Naive thymus-derived CD4-positive, alpha-beta T cell (primary cell): Measurements from ENCODE around the gene ZNF618. TPM values are rescaled to one million over a fixed set of nuclear protein-coding genes. Genes with fewer than 3 reads are reported as not detected.
"Not testable (repeated sequence)": the region's sequence is repeated elsewhere in the genome, so short reads cannot be mapped to it uniquely, and the experiment has no call there.

ENCODE experiments used
- ATAC-seq: fragments of 150-1000 bp; cut with Tn5 transposase; 2 replicates; pipeline ENCODE4 v1.10.0; 2021; ENCODE audit warnings: mild to moderate bottlenecking, moderate library complexity
- CTCF ChIA-PET: fragments of 350-600 bp; sonication (Branson Sonifier 250); formaldehyde crosslinking; loops from one replicate; lab custom pipeline; 2021; ENCODE audit warnings: antibody characterized with exemption; lab: Charles Lee
- POLR2A ChIA-PET: fragments of 350-600 bp; sonication (Branson Sonifier 250); formaldehyde crosslinking; loops from one replicate; lab custom pipeline; 2021; ENCODE audit warnings: antibody characterized with exemption, inconsistent platforms; lab: Charles Lee
- DNase-seq, 9 donors: peaks; one replicate each; pipeline versions ENCODE4 v3.0.0 to v3.0.0-alpha.2; 2020 to 2022; ENCODE audit warnings: mixed read lengths in 1 of 9
- H3K27ac ChIP-seq: one replicate; pipeline ENCODE4 v1.7.0; 2013; ENCODE audit warnings: mild to moderate bottlenecking, low read depth, low read length, moderate library complexity
- H3K27me3 ChIP-seq, 2 donors: one replicate each; pipeline ENCODE4 v1.7.0; 2013; ENCODE audit warnings: low read length in 2 of 2, mild to moderate bottlenecking in 2 of 2, moderate library complexity in 2 of 2; ENCODE audit not compliant: control insufficient read depth in 2 of 2, insufficient read depth in 2 of 2
- H3K36me3 ChIP-seq, 3 experiments: 1 replicate in 2 of 3; 2 replicates in 1 of 3; pipeline ENCODE4 v1.7.0; 2013; ENCODE audit warnings: low read length in 3 of 3, mild to moderate bottlenecking in 3 of 3, moderate library complexity in 1 of 3; ENCODE audit not compliant: insufficient read depth in 3 of 3, control insufficient read depth in 2 of 3
- H3K4me1 ChIP-seq, 2 donors: one replicate each; pipeline ENCODE4 v1.7.0; 2013; ENCODE audit warnings: low read length in 2 of 2, mild to moderate bottlenecking in 2 of 2, moderate library complexity in 1 of 2; ENCODE audit not compliant: control insufficient read depth in 2 of 2, insufficient read depth in 2 of 2
- H3K4me3 ChIP-seq: 2 replicates; pipeline ENCODE4 v1.7.0; 2013; ENCODE audit warnings: mild to moderate bottlenecking, low read length
- H3K9me3 ChIP-seq, 3 experiments: 1 replicate in 2 of 3; 2 replicates in 1 of 3; pipeline ENCODE4 v1.7.0; 2013; ENCODE audit warnings: low read length in 3 of 3; ENCODE audit not compliant: control insufficient read depth in 2 of 3
- H3K27ac Mint-ChIP-seq, 9 donors: one replicate each; pipeline ENCODE4 v1.8.0; 2020 to 2022; ENCODE audit warnings: mixed read lengths in 9 of 9, mild to moderate bottlenecking in 8 of 9, moderate library complexity in 5 of 9, inconsistent platforms in 2 of 9
- H3K27me3 Mint-ChIP-seq, 5 donors: one replicate each; pipeline ENCODE4 v1.8.0; 2021 to 2022; ENCODE audit warnings: mixed read lengths in 5 of 5, mild to moderate bottlenecking in 1 of 5
- H3K36me3 Mint-ChIP-seq, 5 donors: one replicate each; pipeline ENCODE4 v1.8.0; 2020 to 2022; ENCODE audit warnings: mixed read lengths in 5 of 5, mild to moderate bottlenecking in 3 of 5, inconsistent platforms in 1 of 5
- H3K4me1 Mint-ChIP-seq, 7 donors: one replicate each; pipeline ENCODE4 v1.8.0; 2020 to 2022; ENCODE audit warnings: mixed read lengths in 7 of 7, mild to moderate bottlenecking in 3 of 7, inconsistent platforms in 1 of 7
- H3K4me3 Mint-ChIP-seq, 10 donors: one replicate each; pipeline ENCODE4 v1.8.0; 2020 to 2022; ENCODE audit warnings: mild to moderate bottlenecking in 10 of 10, mixed read lengths in 10 of 10, moderate library complexity in 6 of 10, inconsistent platforms in 2 of 10
- H3K9me3 Mint-ChIP-seq, 11 donors: one replicate each; pipeline ENCODE4 v1.8.0; 2020 to 2022; ENCODE audit warnings: mixed read lengths in 11 of 11, mild to moderate bottlenecking in 4 of 11, inconsistent platforms in 1 of 11, moderate library complexity in 1 of 11
- intact Hi-C, 2 donors: fragments of 100-400 bp; cut with micrococcal nuclease; formaldehyde crosslinking; loops; one replicate each; pipeline ENCODE4 v1.15.1; 2023
- polyA plus RNA-seq, 2 donors: library from polyadenylated mRNA; unstranded; fragments of 300-500 nt; fragmentation: Illumina TruSeq; gene quantifications; one replicate each; pipeline ENCODE4 v1.2.3, GENCODE V29; 2021
- total RNA-seq, 6 experiments: library from RNA in 5 of 6; stranded (reverse) in 5 of 6; gene quantifications; 1 replicate in 5 of 6; 2 replicates in 1 of 6; pipeline ENCODE4 v1.2.3 and lab custom pipeline; 2021 to 2026

Gene ZNF618
- total and polyA plus RNA-seq, 7 experiments from 2014 or later: 0.17 to 3.3 (median 1.1) TPM

- Mint-ChIP-seq H3K4me1 (peaks cover 0 to 17% (median 4%) of the 10 kb centered on the region in 7 donors), H3K9me3 (peaks cover 0 to 1% (median 0%) of the 10 kb centered on the region in 11 donors), H3K36me3 (no peaks in the 10 kb centered on the region), H3K4me3 (no peak overlapping the region), H3K27me3 (peaks cover 0 to 7% (median 4%) of the 10 kb centered on the region in 5 donors), H3K27ac (no peak overlapping the region)
- Histone ChIP-seq H3K36me3 (no peaks in the 10 kb centered on the region), H3K27me3 (no peaks in the 10 kb centered on the region), H3K4me1 (no peaks in the 10 kb centered on the region), H3K9me3 (no peaks in the 10 kb centered on the region), H3K27ac (no peak overlapping the region), H3K4me3 (no peak overlapping the region)
- intact Hi-C loops: no loop called here
- no peak for DNase-seq
- ChIA-PET CTCF (no interaction called here), POLR2A (no interaction called here)
- ATAC-seq: no peak
Measured at GRCh38 chr9:113995401-113995800, 119.3 kb downstream of the ZNF618 start.

GRCh38 chr9:113995963-113996362, 119.9 kb downstream of the ZNF618 start:
- Histone ChIP-seq H3K4me1 (no peaks in the 10 kb centered on the region), H3K27me3 (no peaks in the 10 kb centered on the region), H3K4me3 (no peak overlapping the region), H3K9me3 (no peaks in the 10 kb centered on the region), H3K36me3 (no peaks in the 10 kb centered on the region), H3K27ac (no peak overlapping the region)
- Mint-ChIP-seq H3K27me3 (peaks cover 0 to 7% (median 4%) of the 10 kb centered on the region in 5 donors), H3K36me3 (no peaks in the 10 kb centered on the region), H3K27ac (no peak overlapping the region), H3K4me1 (peaks cover 0 to 17% (median 4%) of the 10 kb centered on the region in 7 donors), H3K4me3 (no peak overlapping the region), H3K9me3 (peaks cover 0 to 1% (median 0%) of the 10 kb centered on the region in 11 donors)
- POLR2A ChIA-PET: no interaction called here
- ATAC-seq (no peak), DNase-seq (no peak)
- CTCF ChIA-PET: no interaction called here
- intact Hi-C loops: no loop called here

- peak in 1 of 9 donors; percentile 10 for DNase-seq
- Histone ChIP-seq H3K9me3 (no peaks in the 10 kb centered on the region), H3K4me1 (no peaks in the 10 kb centered on the region), H3K27ac (no peak overlapping the region), H3K36me3 (no peaks in the 10 kb centered on the region), H3K4me3 (no peak overlapping the region), H3K27me3 (no peaks in the 10 kb centered on the region)
- peaks cover 0 to 1% (median 0%) of the 10 kb centered on the region in 11 donors for H3K9me3 Mint-ChIP-seq
- H3K36me3 Mint-ChIP-seq: no peaks in the 10 kb centered on the region
- H3K4me1 Mint-ChIP-seq: peaks cover 0 to 15% (median 4%) of the 10 kb centered on the region in 7 donors
- ChIA-PET CTCF (no interaction called here), POLR2A (no interaction called here)
- intact Hi-C loops: no loop called here
- no peak overlapping the region for H3K4me3 Mint-ChIP-seq
- H3K27ac Mint-ChIP-seq: no peak overlapping the region
- H3K27me3 Mint-ChIP-seq: peaks cover 0 to 7% (median 4%) of the 10 kb centered on the region in 5 donors
- no peak for ATAC-seq
Measured at GRCh38 chr9:113996531-113997001, 120.5 kb downstream of the ZNF618 start.

GRCh38 chr9:113997064-113997463, 121.0 kb downstream of the ZNF618 start:
- POLR2A ChIA-PET, H3K9me3 Mint-ChIP-seq, H3K4me3 ChIP-seq, H3K27me3 ChIP-seq, H3K4me1 ChIP-seq, H3K36me3 ChIP-seq, H3K36me3 Mint-ChIP-seq, H3K27me3 Mint-ChIP-seq, H3K4me3 Mint-ChIP-seq, H3K27ac ChIP-seq, intact Hi-C loops, H3K9me3 ChIP-seq, ATAC-seq: not testable (repeated sequence)
- Mint-ChIP-seq H3K27ac (peak overlapping the region in 1 of 9 donors; percentile 16), H3K4me1 (peaks cover 0 to 12% (median 4%) of the 10 kb centered on the region in 7 donors)
- peak in 1 of 9 donors; percentile 7 for DNase-seq
- CTCF ChIA-PET: interaction anchor here (0.6 kb wide), 1 partner anchor 248 kb away, joined by 4 read pairs; no protein-coding TSS in a partner anchor

GRCh38 chr9:113997610-113998009, 121.5 kb downstream of the ZNF618 start:
- H3K27me3 Mint-ChIP-seq: peaks cover 0 to 7% (median 4%) of the 10 kb centered on the region in 5 donors
- H3K4me3 Mint-ChIP-seq: no peak overlapping the region
- no peaks in the 10 kb centered on the region for H3K36me3 Mint-ChIP-seq
- POLR2A ChIA-PET: no interaction called here
- no peaks in the 10 kb centered on the region for H3K27me3 ChIP-seq
- CTCF ChIA-PET: interaction anchor here (0.6 kb wide), 1 partner anchor 249 kb away, joined by 4 read pairs; no protein-coding TSS in a partner anchor
- ATAC-seq (no peak), DNase-seq (no peak)
- intact Hi-C loops: no loop called here
- no peak overlapping the region for H3K4me3 ChIP-seq
- no peaks in the 10 kb centered on the region for H3K9me3 ChIP-seq
- no peak overlapping the region for H3K27ac Mint-ChIP-seq
- no peaks in the 10 kb centered on the region for H3K36me3 ChIP-seq
- H3K27ac ChIP-seq: no peak overlapping the region
- peaks cover 0 to 11% (median 4%) of the 10 kb centered on the region in 7 donors for H3K4me1 Mint-ChIP-seq
- H3K9me3 Mint-ChIP-seq: peaks cover 0 to 1% (median 0%) of the 10 kb centered on the region in 11 donors
- H3K4me1 ChIP-seq: no peaks in the 10 kb centered on the region

GRCh38 chr9:113998114-113998513, 122.0 kb downstream of the ZNF618 start:
- ATAC-seq: no peak
- no peaks in the 10 kb centered on the region for H3K27me3 ChIP-seq
- no peak overlapping the region for H3K4me3 ChIP-seq
- POLR2A ChIA-PET: no interaction called here
- CTCF ChIA-PET: no interaction called here
- H3K27ac Mint-ChIP-seq: no peak overlapping the region
- H3K27me3 Mint-ChIP-seq: peaks cover 0 to 7% (median 4%) of the 10 kb centered on the region in 5 donors
- peaks cover 0 to 1% (median 0%) of the 10 kb centered on the region in 11 donors for H3K9me3 Mint-ChIP-seq
- intact Hi-C loops: no loop called here
- H3K36me3 ChIP-seq: no peaks in the 10 kb centered on the region
- no peak overlapping the region for H3K4me3 Mint-ChIP-seq
- H3K27ac ChIP-seq: no peak overlapping the region
- H3K4me1 Mint-ChIP-seq: peaks cover 0 to 9% (median 3%) of the 10 kb centered on the region in 7 donors
- no peaks in the 10 kb centered on the region for H3K36me3 Mint-ChIP-seq
- DNase-seq: no peak
- no peaks in the 10 kb centered on the region for H3K4me1 ChIP-seq
- no peaks in the 10 kb centered on the region for H3K9me3 ChIP-seq
